Measurements from ENCODE around the gene MAP1LC3B.

The MAP1LC3B gene

GRCh38 chr16:87371261-87371866, 20.8 kb upstream of the MAP1LC3B start:
- Histone ChIP-seq H3K4me3 (ENCODE audit: low read depth, low read length) (no peak overlapping the region), H3K27ac (ENCODE audit: extremely low read depth, low read depth, low read length) (no peak overlapping the region), H3K4me1 (ENCODE audit: control insufficient read depth, insufficient read depth, low read length) (no peaks in the 10 kb centered on the region), H3K9me3 (ENCODE audit: control insufficient read depth, insufficient read depth, low read depth, low read length) (no peaks in the 10 kb centered on the region), H3K36me3 (ENCODE audit: control insufficient read depth in 2 of 2, insufficient read depth in 1 of 2, low read length in 2 of 2) (no peaks in the 10 kb centered on the region; a peak in 1 of 3 replicates)
- ChIA-PET CTCF (interaction anchor here (0.7 kb wide), 1 partner anchor 1623 kb away, joined by 7 read pairs; no protein-coding TSS in a partner anchor), POLR2A (no interaction called here)
- TF ChIP-seq, protein P1, sequence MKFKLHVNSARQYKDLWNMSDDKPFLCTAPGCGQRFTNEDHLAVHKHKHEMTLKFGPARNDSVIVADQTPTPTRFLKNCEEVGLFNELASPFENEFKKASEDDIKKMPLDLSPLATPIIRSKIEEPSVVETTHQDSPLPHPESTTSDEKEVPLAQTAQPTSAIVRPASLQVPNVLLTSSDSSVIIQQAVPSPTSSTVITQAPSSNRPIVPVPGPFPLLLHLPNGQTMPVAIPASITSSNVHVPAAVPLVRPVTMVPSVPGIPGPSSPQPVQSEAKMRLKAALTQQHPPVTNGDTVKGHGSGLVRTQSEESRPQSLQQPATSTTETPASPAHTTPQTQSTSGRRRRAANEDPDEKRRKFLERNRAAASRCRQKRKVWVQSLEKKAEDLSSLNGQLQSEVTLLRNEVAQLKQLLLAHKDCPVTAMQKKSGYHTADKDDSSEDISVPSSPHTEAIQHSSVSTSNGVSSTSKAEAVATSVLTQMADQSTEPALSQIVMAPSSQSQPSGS (tag by site-specific recombination; IDR thresholded peaks at IDR 0.05; ENCODE audit: low read depth) = peak; percentile 76; the same call in 1 of the 2 replicates
- no peak for TF ChIP-seq PBX3 (CRISPR knock-in tag; IDR thresholded peaks at IDR 0.05)

- Histone ChIP-seq H3K4me1 (ENCODE audit: control insufficient read depth, insufficient read depth, low read length) (no peaks in the 10 kb centered on the region), H3K4me3 (ENCODE audit: low read depth, low read length) (no peak overlapping the region), H3K36me3 (ENCODE audit: control insufficient read depth in 2 of 2, insufficient read depth in 1 of 2, low read length in 2 of 2) (no peaks in the 10 kb centered on the region; a peak in 1 of 3 replicates), H3K27ac (ENCODE audit: extremely low read depth, low read depth, low read length) (no peak overlapping the region), H3K9me3 (ENCODE audit: control insufficient read depth, insufficient read depth, low read depth, low read length) (no peaks in the 10 kb centered on the region)
- POLR2A ChIA-PET = interaction anchor here (3.2 kb wide), 1 partner anchor 11 kb away, joined by 7 read pairs; the partner anchor contains the start of gene FBXO31
- TF ChIP-seq, protein P2, sequence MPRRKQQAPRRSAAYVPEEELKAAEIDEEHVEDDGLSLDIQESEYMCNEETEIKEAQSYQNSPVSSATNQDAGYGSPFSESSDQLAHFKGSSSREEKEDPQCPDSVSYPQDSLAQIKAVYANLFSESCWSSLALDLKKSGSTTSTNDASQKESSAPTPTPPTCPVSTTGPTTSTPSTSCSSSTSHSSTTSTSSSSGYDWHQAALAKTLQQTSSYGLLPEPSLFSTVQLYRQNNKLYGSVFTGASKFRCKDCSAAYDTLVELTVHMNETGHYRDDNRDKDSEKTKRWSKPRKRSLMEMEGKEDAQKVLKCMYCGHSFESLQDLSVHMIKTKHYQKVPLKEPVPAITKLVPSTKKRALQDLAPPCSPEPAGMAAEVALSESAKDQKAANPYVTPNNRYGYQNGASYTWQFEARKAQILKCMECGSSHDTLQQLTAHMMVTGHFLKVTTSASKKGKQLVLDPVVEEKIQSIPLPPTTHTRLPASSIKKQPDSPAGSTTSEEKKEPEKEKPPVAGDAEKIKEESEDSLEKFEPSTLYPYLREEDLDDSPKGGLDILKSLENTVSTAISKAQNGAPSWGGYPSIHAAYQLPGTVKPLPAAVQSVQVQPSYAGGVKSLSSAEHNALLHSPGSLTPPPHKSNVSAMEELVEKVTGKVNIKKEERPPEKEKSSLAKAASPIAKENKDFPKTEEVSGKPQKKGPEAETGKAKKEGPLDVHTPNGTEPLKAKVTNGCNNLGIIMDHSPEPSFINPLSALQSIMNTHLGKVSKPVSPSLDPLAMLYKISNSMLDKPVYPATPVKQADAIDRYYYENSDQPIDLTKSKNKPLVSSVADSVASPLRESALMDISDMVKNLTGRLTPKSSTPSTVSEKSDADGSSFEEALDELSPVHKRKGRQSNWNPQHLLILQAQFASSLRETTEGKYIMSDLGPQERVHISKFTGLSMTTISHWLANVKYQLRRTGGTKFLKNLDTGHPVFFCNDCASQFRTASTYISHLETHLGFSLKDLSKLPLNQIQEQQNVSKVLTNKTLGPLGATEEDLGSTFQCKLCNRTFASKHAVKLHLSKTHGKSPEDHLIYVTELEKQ (tag by site-specific recombination; IDR thresholded peaks at IDR 0.05; ENCODE audit: borderline replicate concordance) = no peak
- TF ChIP-seq ZNF19 (tag by site-specific recombination; IDR thresholded peaks at IDR 0.05; ENCODE audit: low read depth) (no peak), SP3 (tag by site-specific recombination; IDR thresholded peaks at IDR 0.05) (no peak), ZNF239 (tag by site-specific recombination; IDR thresholded peaks at IDR 0.05) (no peak), AEBP2 (tag by site-specific recombination; IDR thresholded peaks at IDR 0.05; ENCODE audit: borderline replicate concordance) (no peak)
- CTCF ChIA-PET = interaction anchor here (0.7 kb wide), 1 partner anchor 1623 kb away, joined by 7 read pairs; no protein-coding TSS in a partner anchor
These were observed 19.8 kb upstream of the MAP1LC3B start for GRCh38 chr16:87372305-87372704.

- no peak overlapping the region for H3K27ac ChIP-seq (ENCODE audit: extremely low read depth, low read depth, low read length)
- peaks cover 4 to 5% of the 10 kb centered on the region in 2 experiments; a peak in 2 of 3 replicates for H3K36me3 ChIP-seq (ENCODE audit: control insufficient read depth in 2 of 2, insufficient read depth in 1 of 2, low read length in 2 of 2)
- ChIA-PET CTCF (no interaction called here), POLR2A (interaction anchor here (3.2 kb wide), 1 partner anchor 9 kb away, joined by 7 read pairs; the partner anchor contains the start of gene FBXO31)
- no peaks in the 10 kb centered on the region for H3K9me3 ChIP-seq (ENCODE audit: control insufficient read depth, insufficient read depth, low read depth, low read length)
- H3K4me1 ChIP-seq (ENCODE audit: control insufficient read depth, insufficient read depth, low read length) = no peaks in the 10 kb centered on the region
- no peak overlapping the region for H3K4me3 ChIP-seq (ENCODE audit: low read depth, low read length)
- TF ChIP-seq ZNF274 (IDR thresholded peaks at IDR 0.05; ENCODE audit: low read length) (no peak), ZNF274 (tag by site-specific recombination; IDR thresholded peaks at IDR 0.05; ENCODE audit: borderline replicate concordance) (no peak), ZNF311 (tag by site-specific recombination; IDR thresholded peaks at IDR 0.05; ENCODE audit: borderline replicate concordance) (no peak), ZNF302 (tag by site-specific recombination; IDR thresholded peaks at IDR 0.05; ENCODE audit: low read depth) (no peak), YY1 (tag by site-specific recombination; IDR thresholded peaks at IDR 0.05) (no peak), ZNF629 (tag by site-specific recombination; IDR thresholded peaks at IDR 0.05) (no peak), ZNF580 (tag by site-specific recombination; IDR thresholded peaks at IDR 0.05) (no peak), ZNF610 (tag by site-specific recombination; IDR thresholded peaks at IDR 0.05; ENCODE audit: borderline replicate concordance) (no peak), GLIS2 (tag by site-specific recombination; IDR thresholded peaks at IDR 0.05) (no peak), ZNF707 (tag by site-specific recombination; IDR thresholded peaks at IDR 0.05) (no peak), ZNF132 (tag by site-specific recombination; IDR thresholded peaks at IDR 0.05; ENCODE audit: borderline replicate concordance) (no peak), ZNF148 (tag by site-specific recombination; IDR thresholded peaks at IDR 0.05; ENCODE audit: borderline replicate concordance) (no peak), ZNF112 (tag by site-specific recombination; IDR thresholded peaks at IDR 0.05) (no peak)
These were observed 17.8 kb upstream of the MAP1LC3B start for GRCh38 chr16:87374313-87374712.
